Vagina (tissue), 2 donors: ENCODE measurements around the gene SPRED1. TPM values are rescaled to one million over a fixed set of nuclear protein-coding genes. Genes with fewer than 3 reads are reported as not detected.

Experiments
- DNase-seq, 2 donors: peaks; one replicate each; pipeline ENCODE4 v3.0.0-alpha.2; 2017; ENCODE audit errors: extremely low spot score in 2 of 2
- H3K27ac ChIP-seq: fragments of 200-600 bp; sonication (generic); one replicate; pipeline ENCODE4 v1.5.1; 2019
- H3K27me3 ChIP-seq: fragments of 200-600 bp; sonication (generic); one replicate; pipeline ENCODE4 v1.5.1; 2019
- H3K36me3 ChIP-seq, 2 donors: fragments of 200-600 bp; sonication (generic); one replicate each; pipeline ENCODE4 v1.5.1; 2017 to 2019
- H3K4me1 ChIP-seq: fragments of 200-600 bp; sonication (generic); one replicate; pipeline ENCODE4 v1.5.1; 2019
- H3K4me3 ChIP-seq, 2 donors: fragments of 200-600 bp; sonication (generic); 1 replicate in 1 of 2; 2 replicates in 1 of 2; pipeline ENCODE4 v1.5.1; 2016 to 2019
- H3K9me3 ChIP-seq: fragments of 200-600 bp; sonication (generic); one replicate; pipeline ENCODE4 v1.5.1; 2019
- CTCF ChIP-seq, 3 experiments: fragments of 450-650 bp in 2 of 3; fragments of 200-600 bp in 1 of 3; sonication (generic) in 1 of 3; IDR thresholded peaks; one replicate each; pipeline ENCODE4 v1.5.1; 2017 to 2019; ENCODE audit warnings: antibody characterized with exemption in 3 of 3, mild to moderate bottlenecking in 2 of 3, moderate library complexity in 2 of 3
- POLR2A ChIP-seq, 2 donors: fragments of 450-650 bp; IDR thresholded peaks; one replicate each; pipeline ENCODE4 v1.6.1; 2017; ENCODE audit warnings: antibody characterized with exemption in 2 of 2, mild to moderate bottlenecking in 2 of 2, moderate library complexity in 2 of 2
- POLR2AphosphoS5 ChIP-seq, 2 donors: sonication (generic); formaldehyde crosslinking; IDR thresholded peaks; one replicate each; pipeline ENCODE4 v1.9.0; 2017; ENCODE audit warnings: antibody characterized with exemption in 2 of 2, mild to moderate bottlenecking in 2 of 2, low read depth in 1 of 2; ENCODE audit not compliant: insufficient read depth in 1 of 2
- intact Hi-C: fragments of 100-400 bp; cut with DNase I; formaldehyde crosslinking; loops from one replicate; pipeline ENCODE4 v1.15.1; 2023
- total RNA-seq: library from RNA; depleted of rRNA; stranded (reverse); fragments of >200 nt; gene quantifications from one replicate; pipeline ENCODE4 v1.2.3, GENCODE V29; 2016

Gene SPRED1
- total RNA-seq, 1 donor from 2014 or later = 16.7 TPM

DNA sequence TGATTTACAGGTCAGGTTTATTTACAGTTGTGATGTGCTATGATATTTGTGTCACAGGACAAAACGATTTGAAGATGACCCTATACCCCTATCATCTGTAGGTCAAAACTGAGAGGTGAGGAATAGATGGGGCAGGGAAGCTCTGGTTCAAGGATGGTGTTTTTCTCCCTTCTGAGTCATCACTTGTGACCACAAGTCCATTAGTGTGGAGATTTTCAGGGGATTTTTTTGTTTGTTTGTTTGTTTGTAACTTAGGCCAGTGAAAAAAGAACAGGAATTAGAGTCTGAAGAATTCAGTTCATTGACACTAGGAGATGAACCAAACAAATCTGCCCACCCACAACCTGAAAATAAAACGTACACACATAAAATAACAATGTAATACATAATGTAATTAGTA lies 138.6 kb downstream of the SPRED1 start:
- intact Hi-C loops = no loop called here
- Histone ChIP-seq H3K4me1 (no peaks in the 10 kb centered on the region), H3K9me3 (no peaks in the 10 kb centered on the region), H3K27me3 (no peaks in the 10 kb centered on the region), H3K36me3 (no peaks in the 10 kb centered on the region), H3K27ac (no peak overlapping the region), H3K4me3 (no peak overlapping the region)
- TF ChIP-seq POLR2AphosphoS5 (IDR thresholded peaks at IDR 0.05; ENCODE audit: insufficient read depth in 1 of 2, low read depth in 1 of 2) (no peak), POLR2A (IDR thresholded peaks at IDR 0.05) (no peak), CTCF (IDR thresholded peaks at IDR 0.05) (no peak)
- DNase-seq = no peak

DNA sequence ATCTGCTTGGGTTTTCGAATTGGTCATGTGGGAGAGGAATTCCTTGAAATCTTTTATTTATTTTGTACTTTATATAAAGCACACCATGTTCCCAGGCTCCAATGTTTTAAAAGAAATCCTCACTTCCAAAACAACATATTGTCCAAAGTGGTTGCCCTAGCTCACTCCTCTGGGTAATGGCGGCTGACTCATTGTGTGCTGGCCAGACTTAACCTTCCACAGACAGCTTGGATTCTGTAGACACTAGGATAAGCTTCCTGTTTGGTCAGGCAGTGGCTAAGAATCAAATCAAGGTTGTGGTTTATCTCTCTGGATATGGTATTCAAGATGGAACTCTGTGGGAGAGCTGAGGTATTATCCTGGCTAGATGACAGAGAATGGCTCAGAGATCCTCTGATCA lies 145.5 kb downstream of the SPRED1 start:
- peaks cover 12% of the 10 kb centered on the region for H3K4me1 ChIP-seq
- intact Hi-C loops = no loop called here
- no peak overlapping the region for H3K4me3 ChIP-seq
- TF ChIP-seq CTCF (IDR thresholded peaks at IDR 0.05) (no peak), POLR2AphosphoS5 (IDR thresholded peaks at IDR 0.05; ENCODE audit: insufficient read depth in 1 of 2, low read depth in 1 of 2) (no peak), POLR2A (IDR thresholded peaks at IDR 0.05) (no peak)
- H3K27ac ChIP-seq = no peak overlapping the region
- H3K27me3 ChIP-seq = no peaks in the 10 kb centered on the region
- no peak for DNase-seq
- H3K36me3 ChIP-seq = no peaks in the 10 kb centered on the region
- H3K9me3 ChIP-seq = no peaks in the 10 kb centered on the region

DNA sequence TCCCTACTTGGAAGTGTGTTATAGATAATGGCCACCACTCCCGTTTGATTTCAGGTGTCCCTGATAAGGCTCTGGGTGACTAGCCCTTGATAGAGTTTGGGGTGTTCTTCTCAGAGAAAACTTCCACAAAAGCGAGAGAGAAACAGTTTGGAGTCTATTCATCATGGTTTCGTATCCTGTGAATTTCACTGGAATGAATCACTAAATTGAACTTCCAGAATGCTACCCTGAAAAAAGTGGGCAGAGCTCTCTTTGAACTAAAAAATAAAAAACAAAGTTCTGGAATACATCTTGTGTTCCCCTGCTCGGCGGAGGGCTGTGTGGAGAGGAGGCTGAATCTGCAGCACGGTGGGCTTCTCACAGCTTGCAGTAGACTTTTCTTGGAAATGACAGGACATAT lies 148.5 kb downstream of the SPRED1 start:
- TF ChIP-seq POLR2A (IDR thresholded peaks at IDR 0.05) (no peak), POLR2AphosphoS5 (IDR thresholded peaks at IDR 0.05; ENCODE audit: insufficient read depth in 1 of 2, low read depth in 1 of 2) (no peak), CTCF (IDR thresholded peaks at IDR 0.05) (no peak)
- intact Hi-C loops = no loop called here
- Histone ChIP-seq H3K27me3 (no peaks in the 10 kb centered on the region), H3K27ac (peak overlapping the region; percentile 39), H3K4me1 (peaks cover 12% of the 10 kb centered on the region), H3K9me3 (no peaks in the 10 kb centered on the region), H3K36me3 (no peaks in the 10 kb centered on the region), H3K4me3 (no peak overlapping the region)
- no peak for DNase-seq

DNA sequence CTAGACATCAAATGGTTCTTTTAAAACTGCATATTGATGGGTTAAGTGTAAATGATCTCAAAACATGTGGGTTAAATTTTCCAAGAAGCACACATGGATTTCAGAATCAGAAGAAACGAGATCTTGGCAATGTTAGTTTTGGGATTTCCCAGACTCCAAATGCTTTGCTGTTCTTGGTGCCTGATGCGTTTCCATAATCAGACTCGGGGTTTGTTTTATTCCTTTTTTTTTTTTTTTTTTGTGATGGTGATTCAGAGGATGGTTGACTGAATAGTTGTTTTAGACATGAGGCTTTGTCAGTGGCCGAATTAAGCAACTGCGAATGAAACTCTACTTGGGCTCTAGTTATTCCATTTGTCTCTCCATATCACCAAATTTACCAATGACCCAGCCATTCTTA lies 149.1 kb downstream of the SPRED1 start:
- Histone ChIP-seq H3K4me3 (no peak overlapping the region), H3K9me3 (no peaks in the 10 kb centered on the region), H3K27ac (peak overlapping the region; percentile 61), H3K27me3 (no peaks in the 10 kb centered on the region), H3K36me3 (no peaks in the 10 kb centered on the region), H3K4me1 (peaks cover 12% of the 10 kb centered on the region)
- intact Hi-C loops = no loop called here
- TF ChIP-seq CTCF (IDR thresholded peaks at IDR 0.05) = no peak
- TF ChIP-seq POLR2AphosphoS5 (IDR thresholded peaks at IDR 0.05; ENCODE audit: insufficient read depth in 1 of 2, low read depth in 1 of 2) = no peak
- no peak for DNase-seq

GRCh38 chr15:38406436-38406835 lies 153.8 kb downstream of the SPRED1 start:
- TF ChIP-seq POLR2AphosphoS5 (IDR thresholded peaks at IDR 0.05; ENCODE audit: insufficient read depth in 1 of 2, low read depth in 1 of 2) (no peak), POLR2A (IDR thresholded peaks at IDR 0.05) (no peak), CTCF (IDR thresholded peaks at IDR 0.05) (no peak)
- Histone ChIP-seq H3K36me3 (no peaks in the 10 kb centered on the region), H3K4me1 (no peaks in the 10 kb centered on the region), H3K4me3 (no peak overlapping the region), H3K27me3 (no peaks in the 10 kb centered on the region), H3K27ac (no peak overlapping the region), H3K9me3 (no peaks in the 10 kb centered on the region)
- intact Hi-C loops = no loop called here
- no peak for DNase-seq

Other genes starting within 250 kb of the SPRED1 start
- gene FAM98B, start 201.3 kb downstream of the SPRED1 start, total RNA-seq = 18.7 TPM